Stomach smooth muscle (tissue), 2 donors: Measurements from ENCODE around the gene CYP3A7.
"Not testable (repeated sequence)": the region's sequence is repeated elsewhere in the genome, so short reads cannot be mapped to it uniquely, and the experiment has no call there.

ENCODE experiments used
- H3K27ac ChIP-seq: one replicate; pipeline ENCODE4 v1.7.0; 2013; ENCODE audit warnings: mild to moderate bottlenecking, low read length, inconsistent platforms
- H3K27me3 ChIP-seq, 2 donors: one replicate each; pipeline ENCODE4 v1.7.0; 2013; ENCODE audit warnings: low read length in 2 of 2; ENCODE audit not compliant: insufficient read depth in 2 of 2, control insufficient read depth in 1 of 2
- H3K36me3 ChIP-seq, 2 donors: one replicate each; pipeline ENCODE4 v1.7.0; 2013; ENCODE audit warnings: low read length in 2 of 2; ENCODE audit not compliant: control insufficient read depth in 2 of 2, insufficient read depth in 2 of 2
- H3K4me1 ChIP-seq: one replicate; pipeline ENCODE4 v1.7.0; 2013; ENCODE audit warnings: low read length; ENCODE audit not compliant: control insufficient read depth, insufficient read depth
- H3K4me3 ChIP-seq, 2 donors: one replicate each; pipeline ENCODE4 v1.7.0; 2013; ENCODE audit warnings: low read length in 2 of 2
- H3K9ac ChIP-seq, 2 donors: one replicate each; pipeline ENCODE4 v1.7.0; 2013; ENCODE audit warnings: low read length in 2 of 2, mild to moderate bottlenecking in 1 of 2
- H3K9me3 ChIP-seq, 2 donors: one replicate each; pipeline ENCODE4 v1.7.0; 2013; ENCODE audit warnings: low read length in 2 of 2; ENCODE audit not compliant: control insufficient read depth in 2 of 2
- donor health status: healthy.
- donor health status: Pancreatic carcinoma.

The CYP3A7 gene

DNA sequence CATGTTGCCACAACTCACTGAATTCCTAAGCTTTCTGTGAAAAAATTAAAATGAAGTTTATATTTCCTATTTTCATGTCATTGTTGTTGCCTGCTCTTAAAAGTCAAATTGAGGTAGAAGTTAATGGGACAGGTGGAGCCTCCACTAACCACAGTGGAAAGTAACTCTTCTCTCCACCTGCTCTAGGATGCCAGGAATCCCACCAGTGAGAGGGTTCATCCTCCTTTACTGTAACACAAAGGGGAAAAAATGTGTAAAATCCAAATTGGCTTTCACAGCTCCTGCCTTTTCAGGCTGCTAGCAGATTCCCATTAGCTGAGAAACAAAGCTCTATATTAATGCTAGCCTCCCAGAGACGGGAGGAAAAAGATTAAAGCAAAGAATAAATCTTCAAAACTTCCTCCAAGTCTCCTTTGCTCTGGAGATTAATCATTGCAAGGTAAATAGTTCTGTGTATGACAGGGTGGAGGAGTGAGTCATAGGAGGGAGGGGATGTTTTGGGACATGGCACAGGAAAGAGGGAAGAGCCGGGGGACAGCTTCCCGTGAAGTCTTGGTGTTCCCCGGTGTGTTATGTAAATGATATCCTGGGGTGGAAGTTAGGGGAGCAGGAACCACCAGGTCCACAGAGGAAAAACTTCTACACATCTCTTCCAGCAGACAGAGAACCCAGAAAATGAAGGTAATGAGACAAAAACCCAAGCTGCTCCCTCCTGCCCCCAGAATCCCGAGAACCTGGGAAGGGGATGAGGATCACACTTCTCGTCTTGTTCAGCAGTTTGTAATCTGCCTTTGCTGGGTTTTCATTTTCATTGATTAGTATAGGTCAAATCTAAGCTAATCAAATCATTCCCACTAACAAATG, 35.9 kb downstream of the CYP3A7 start:
- not testable (repeated sequence) for H3K9me3 ChIP-seq, H3K27ac ChIP-seq, H3K27me3 ChIP-seq, H3K9ac ChIP-seq, H3K36me3 ChIP-seq, H3K4me1 ChIP-seq, H3K4me3 ChIP-seq

DNA sequence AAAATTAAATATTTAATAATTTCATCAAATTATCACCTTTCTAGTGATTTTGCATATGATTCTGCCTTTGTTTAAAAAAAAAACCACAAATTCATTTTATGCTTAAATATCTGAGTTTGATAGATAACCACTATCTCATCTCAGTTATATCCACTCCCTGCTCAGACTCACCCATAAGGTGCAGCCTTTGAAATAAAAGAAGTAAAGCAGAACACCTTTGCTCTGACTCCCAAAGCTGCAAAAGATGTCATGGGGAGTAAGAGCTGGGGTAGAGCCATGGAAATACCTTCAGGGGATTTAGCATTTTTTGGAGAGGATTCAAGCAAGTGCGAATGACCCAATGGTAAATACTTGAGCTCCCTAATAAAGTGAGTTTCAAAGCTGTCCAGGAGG, 40.1 kb downstream of the CYP3A7 start:
- H3K9me3 ChIP-seq: no peaks in the 10 kb centered on the region
- H3K27ac ChIP-seq: no peak overlapping the region
- H3K4me3 ChIP-seq: no peak overlapping the region
- H3K9ac ChIP-seq: no peak overlapping the region
- no peaks in the 10 kb centered on the region for H3K4me1 ChIP-seq
- no peaks in the 10 kb centered on the region for H3K27me3 ChIP-seq
- H3K36me3 ChIP-seq: no peaks in the 10 kb centered on the region

DNA sequence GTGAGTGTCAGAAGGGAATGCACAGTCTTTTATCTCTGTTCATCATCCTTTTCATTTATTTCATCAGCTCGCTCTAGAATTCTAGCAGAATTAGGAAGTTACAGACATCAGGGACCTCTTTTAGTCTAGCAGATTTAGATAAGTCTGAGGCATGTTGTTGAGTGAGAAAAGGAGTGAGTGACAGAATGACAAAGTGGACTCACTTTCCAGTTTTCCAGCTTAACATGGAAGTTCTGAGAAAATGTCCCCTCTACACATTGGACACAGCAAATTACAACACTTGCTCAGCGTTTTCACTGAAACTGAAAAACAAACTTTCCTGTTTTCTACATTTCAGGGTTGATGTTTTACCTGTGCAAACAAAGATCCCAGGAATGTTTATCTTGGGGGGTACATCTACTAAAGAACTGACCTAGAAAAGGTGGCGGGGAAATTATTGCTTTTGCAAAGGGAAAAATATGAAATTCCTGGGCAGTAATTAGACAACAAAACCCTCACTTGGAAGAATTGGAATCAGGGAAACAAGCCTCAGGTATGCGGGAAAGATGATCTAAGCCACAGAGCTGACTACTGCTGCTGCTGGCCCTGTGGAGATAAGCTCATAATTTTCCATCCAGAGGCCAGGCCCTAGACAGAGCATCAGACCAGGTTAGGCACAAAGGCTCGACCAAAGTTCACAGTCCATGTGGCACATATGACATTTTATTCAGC, 40.6 kb downstream of the CYP3A7 start:
- Histone ChIP-seq H3K27ac (no peak overlapping the region), H3K4me3 (no peak overlapping the region), H3K9ac (no peak overlapping the region), H3K36me3 (no peaks in the 10 kb centered on the region), H3K27me3 (no peaks in the 10 kb centered on the region), H3K9me3 (no peaks in the 10 kb centered on the region), H3K4me1 (no peaks in the 10 kb centered on the region)

DNA sequence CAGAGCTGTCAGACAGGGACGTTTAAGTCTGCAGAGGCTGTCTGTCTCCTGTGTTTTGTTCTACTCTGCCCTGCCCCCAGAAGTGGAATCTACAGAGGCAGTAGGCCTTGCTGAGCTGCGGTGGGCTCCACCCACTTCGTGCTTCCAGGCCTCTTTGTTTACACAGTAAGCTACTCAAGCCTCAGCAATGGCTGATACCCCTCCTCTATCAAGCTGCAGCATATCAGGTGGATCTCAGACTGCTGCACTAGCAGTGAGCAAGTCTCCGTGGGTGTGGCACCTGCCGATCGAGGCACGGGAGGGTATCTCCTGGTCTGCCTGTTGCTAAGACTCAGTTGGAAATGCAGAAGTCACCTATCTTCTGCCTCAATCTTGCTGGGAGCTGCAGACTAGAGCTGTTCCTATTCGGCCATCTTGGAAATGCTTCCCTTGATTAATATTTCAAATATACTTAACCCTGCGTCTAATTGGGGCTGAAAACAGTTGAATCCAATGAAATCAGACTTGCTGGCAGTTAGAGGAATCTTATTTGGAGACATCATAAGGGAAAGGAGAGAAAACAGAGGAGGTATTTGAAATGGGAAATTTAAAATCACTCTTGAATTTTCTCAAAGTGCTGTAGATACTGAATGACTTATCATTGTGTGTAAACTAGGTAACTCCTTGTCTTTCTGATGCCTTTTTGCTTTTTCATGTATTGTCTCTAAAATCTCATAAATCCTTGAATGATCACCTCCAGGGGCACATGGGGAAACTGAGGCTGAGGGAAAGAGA, 41.4 kb downstream of the CYP3A7 start:
- Histone ChIP-seq H3K27ac (no peak overlapping the region), H3K36me3 (no peaks in the 10 kb centered on the region), H3K27me3 (no peaks in the 10 kb centered on the region), H3K4me1 (no peaks in the 10 kb centered on the region), H3K9me3 (no peaks in the 10 kb centered on the region), H3K9ac (no peak overlapping the region), H3K4me3 (no peak overlapping the region)

DNA sequence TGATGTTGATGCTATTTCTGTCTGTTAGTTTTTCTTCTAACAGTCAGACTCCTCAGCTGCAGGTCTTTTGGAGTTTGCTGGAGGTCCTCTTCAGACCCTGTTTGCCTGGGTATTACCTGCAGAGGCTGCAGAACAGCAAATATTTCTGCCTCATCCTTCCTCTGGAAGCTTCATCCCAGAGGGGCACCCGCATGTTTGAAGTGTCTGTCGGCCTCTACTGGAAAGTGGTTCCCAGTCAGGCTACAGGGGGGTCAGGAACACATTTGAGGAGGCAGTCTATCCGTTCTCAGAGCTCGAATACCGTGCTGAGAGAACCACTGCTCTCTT, 41.9 kb downstream of the CYP3A7 start:
- Histone ChIP-seq H3K27ac (no peak overlapping the region), H3K4me1 (no peaks in the 10 kb centered on the region), H3K36me3 (no peaks in the 10 kb centered on the region), H3K4me3 (no peak overlapping the region), H3K9ac (no peak overlapping the region), H3K9me3 (no peaks in the 10 kb centered on the region), H3K27me3 (no peaks in the 10 kb centered on the region)

DNA sequence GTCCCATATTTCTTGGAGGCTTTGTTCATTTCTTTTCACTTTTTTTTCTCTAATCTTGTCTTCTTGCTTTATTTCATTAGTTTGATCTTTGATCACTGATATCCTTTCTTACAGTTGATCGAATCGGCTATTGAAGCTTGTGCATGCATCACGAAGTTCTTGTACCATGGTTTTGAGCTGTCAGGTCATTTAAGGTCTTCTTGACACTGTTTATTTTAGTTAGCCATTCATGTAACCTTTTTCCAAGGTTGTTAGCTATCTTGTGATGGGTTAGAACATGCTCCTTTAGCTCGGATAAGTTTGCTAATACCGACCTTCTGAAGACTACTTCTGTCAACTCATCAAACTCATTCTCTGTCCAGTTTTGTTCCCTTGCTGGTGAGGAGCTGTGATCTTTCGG, 42.4 kb downstream of the CYP3A7 start:
- not testable (repeated sequence) for H3K4me3 ChIP-seq, H3K36me3 ChIP-seq, H3K4me1 ChIP-seq, H3K9me3 ChIP-seq, H3K27ac ChIP-seq, H3K27me3 ChIP-seq, H3K9ac ChIP-seq

DNA sequence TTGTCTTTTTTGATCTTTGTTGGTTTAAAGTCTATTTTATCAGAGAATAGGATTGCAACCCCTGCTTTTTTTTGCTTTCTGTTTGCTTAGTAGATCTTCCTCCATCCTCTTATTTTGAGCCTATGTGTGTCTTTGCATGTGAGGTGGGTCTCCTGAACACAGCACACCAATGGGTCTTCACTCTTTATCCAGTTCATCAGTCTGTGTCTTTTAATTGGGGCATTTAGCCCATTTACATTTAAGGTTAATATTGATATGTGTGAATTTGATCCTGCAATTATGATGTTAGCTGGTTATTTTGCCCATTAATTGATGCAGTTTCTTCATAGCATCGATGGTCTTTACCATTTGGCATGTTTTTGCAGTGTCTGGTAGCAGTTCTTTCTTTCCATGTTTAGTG, 43.3 kb downstream of the CYP3A7 start:
- not testable (repeated sequence) for H3K4me1 ChIP-seq, H3K4me3 ChIP-seq, H3K36me3 ChIP-seq, H3K9me3 ChIP-seq, H3K27ac ChIP-seq, H3K27me3 ChIP-seq, H3K9ac ChIP-seq

DNA sequence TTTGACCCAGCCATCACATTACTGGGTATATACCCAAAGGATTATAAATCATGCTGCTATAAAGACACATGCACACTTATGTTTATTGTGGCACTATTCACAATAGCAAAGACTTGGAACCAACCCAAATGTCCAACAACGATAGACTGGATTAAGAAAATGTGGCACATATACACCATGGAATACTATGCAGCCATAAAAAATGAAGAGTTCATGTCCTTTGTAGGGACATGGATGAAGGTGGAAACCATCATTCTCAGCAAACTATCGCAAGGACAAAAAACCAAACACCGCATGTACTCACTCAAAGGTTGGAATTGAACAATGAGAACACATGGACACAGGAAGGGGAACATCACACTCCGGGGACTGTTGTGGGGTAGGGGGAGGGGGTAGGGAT, 44.1 kb downstream of the CYP3A7 start:
- not testable (repeated sequence) for H3K9ac ChIP-seq, H3K27me3 ChIP-seq, H3K36me3 ChIP-seq, H3K27ac ChIP-seq, H3K4me1 ChIP-seq, H3K9me3 ChIP-seq, H3K4me3 ChIP-seq

DNA sequence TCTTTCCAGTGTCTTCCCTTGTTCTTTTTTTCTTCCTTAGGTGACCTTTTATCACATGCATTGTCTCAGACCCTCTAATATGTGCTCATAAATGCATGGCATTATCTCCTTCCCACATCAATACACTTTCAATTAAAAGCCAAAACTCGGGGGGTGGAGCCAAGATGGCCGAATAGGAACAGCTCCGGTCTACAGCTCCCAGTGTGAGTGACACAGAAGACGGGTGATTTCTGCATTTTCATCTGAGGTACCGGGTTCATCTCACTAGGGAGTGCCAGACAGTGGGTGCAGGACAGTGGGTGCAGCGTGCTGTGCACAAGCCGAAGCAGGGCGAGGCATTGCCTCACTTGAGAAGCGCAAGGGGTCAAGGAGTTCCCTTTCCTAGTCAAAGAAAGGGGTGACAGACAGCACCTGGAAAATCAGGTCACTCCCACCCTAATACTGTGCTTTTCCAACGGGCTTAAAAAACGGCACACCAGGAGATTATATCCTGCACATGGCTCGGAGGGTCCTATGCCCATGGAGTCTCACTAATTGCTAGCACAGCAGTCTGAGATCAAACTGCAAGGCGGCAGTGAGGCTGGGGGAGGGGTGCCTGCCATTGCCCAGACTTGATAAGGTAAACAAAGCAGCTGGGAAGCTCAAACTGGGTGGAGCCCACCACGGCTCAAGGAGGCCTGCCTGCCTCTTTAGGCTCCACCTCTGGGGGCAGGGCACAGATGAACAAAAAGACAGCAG, 49.0 kb downstream of the CYP3A7 start:
- H3K27me3 ChIP-seq, H3K4me1 ChIP-seq, H3K27ac ChIP-seq, H3K9me3 ChIP-seq, H3K36me3 ChIP-seq, H3K4me3 ChIP-seq, H3K9ac ChIP-seq: not testable (repeated sequence)

DNA sequence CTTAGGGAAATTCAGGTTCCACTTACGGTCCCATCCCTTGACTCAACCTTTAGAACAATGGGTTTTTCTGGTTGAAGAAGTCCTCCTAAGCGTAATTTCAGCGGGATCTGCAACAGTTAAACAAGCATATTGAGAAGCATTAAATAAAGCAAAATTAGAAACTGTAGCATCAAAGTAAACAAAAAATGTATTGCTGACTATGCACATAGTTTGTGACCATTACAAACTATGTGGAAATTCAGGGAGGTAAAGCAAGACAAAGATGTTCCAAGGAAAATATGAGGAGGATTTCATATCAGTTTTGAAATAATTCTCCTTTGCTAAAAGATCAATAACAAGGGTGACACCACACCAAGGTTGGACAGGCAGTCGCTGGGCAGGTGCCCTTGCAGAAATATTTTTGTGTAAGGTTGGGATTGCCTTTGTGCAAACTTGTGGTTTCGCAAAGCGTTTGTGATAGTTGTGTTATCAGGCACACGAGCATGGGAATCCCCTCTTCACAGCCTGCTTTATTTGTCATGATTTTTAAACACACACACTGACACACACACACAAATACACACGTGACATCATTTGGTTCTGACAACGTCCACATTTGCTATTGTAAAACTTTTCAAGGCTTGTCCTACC, 49.8 kb downstream of the CYP3A7 start:
- H3K9me3 ChIP-seq: peaks cover 0 to 2% of the 10 kb centered on the region in 2 donors
- H3K27me3 ChIP-seq: no peaks in the 10 kb centered on the region
- H3K27ac ChIP-seq: no peak overlapping the region
- H3K9ac ChIP-seq: no peak overlapping the region
- no peaks in the 10 kb centered on the region for H3K4me1 ChIP-seq
- no peak overlapping the region for H3K4me3 ChIP-seq
- H3K36me3 ChIP-seq: no peaks in the 10 kb centered on the region
